BLaER1 (cell line): Measurements from ENCODE around the gene NGRN.
A peak's percentile ranks its signal among the peaks of the same experiment; 100 is the strongest.

Experiments used
- H3K27ac ChIP-seq: shearing (Covaris generic); formaldehyde crosslinking; 2 replicates; pipeline ENCODE4 v1.8.1; 2022
- H3K27me3 ChIP-seq: shearing (Covaris generic); formaldehyde crosslinking; 2 replicates; pipeline ENCODE4 v1.8.1; 2022
- H3K36me3 ChIP-seq: shearing (Covaris generic); formaldehyde crosslinking; 2 replicates; pipeline ENCODE4 v1.8.1; 2022
- H3K4me1 ChIP-seq: shearing (Covaris generic); formaldehyde crosslinking; 2 replicates; pipeline ENCODE4 v1.8.1; 2022
- H3K4me2 ChIP-seq: shearing (Covaris generic); formaldehyde crosslinking; 2 replicates; pipeline ENCODE4 v1.8.1; 2022
- H3K4me3 ChIP-seq: shearing (Covaris generic); formaldehyde crosslinking; 2 replicates; pipeline ENCODE4 v1.8.1; 2022
- H3K9ac ChIP-seq: shearing (Covaris generic); formaldehyde crosslinking; 2 replicates; pipeline ENCODE4 v1.8.1; 2022
- H3K9me3 ChIP-seq: shearing (Covaris generic); formaldehyde crosslinking; 2 replicates; pipeline ENCODE4 v1.8.1; 2022
- H4K20me1 ChIP-seq: shearing (Covaris generic); formaldehyde crosslinking; 2 replicates; pipeline ENCODE4 v1.8.1; 2022
- Cebpa-rat ChIP-seq: shearing (Covaris generic); IDR thresholded peaks from 2 replicates; pipeline ENCODE4 v1.8.1; 2022

Gene NGRN

DNA sequence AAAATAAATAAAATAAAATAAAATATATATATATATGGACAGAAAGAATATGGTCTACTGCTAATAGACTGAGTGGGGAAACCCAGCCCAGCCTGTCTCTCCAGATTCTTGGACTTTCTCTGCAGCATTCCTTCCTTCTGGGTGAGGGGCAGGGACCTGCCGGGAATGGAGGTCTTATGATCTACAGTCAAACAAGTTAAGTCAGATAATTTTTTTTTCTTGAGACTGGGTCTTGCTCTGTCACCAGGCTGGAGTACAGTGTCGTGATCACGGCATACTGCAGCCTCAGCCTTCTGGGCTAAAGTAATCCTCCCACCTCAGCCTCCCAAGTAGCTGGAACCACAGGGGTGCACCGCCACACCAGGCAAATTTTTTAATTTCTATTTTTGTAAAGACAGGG, 53.1 kb downstream of the NGRN start:
- Histone ChIP-seq H3K9ac (no peak overlapping the region), H3K27me3 (no peaks in the 10 kb centered on the region), H3K4me3 (no peak overlapping the region), H3K9me3 (no peaks in the 10 kb centered on the region), H3K4me1 (peaks cover 11% of the 10 kb centered on the region; the same call in 1 of the 2 replicates), H3K4me2 (no peak overlapping the region), H3K27ac (no peak overlapping the region), H3K36me3 (no peaks in the 10 kb centered on the region), H4K20me1 (no peaks in the 10 kb centered on the region)
- no peak for TF ChIP-seq Cebpa-rat

DNA sequence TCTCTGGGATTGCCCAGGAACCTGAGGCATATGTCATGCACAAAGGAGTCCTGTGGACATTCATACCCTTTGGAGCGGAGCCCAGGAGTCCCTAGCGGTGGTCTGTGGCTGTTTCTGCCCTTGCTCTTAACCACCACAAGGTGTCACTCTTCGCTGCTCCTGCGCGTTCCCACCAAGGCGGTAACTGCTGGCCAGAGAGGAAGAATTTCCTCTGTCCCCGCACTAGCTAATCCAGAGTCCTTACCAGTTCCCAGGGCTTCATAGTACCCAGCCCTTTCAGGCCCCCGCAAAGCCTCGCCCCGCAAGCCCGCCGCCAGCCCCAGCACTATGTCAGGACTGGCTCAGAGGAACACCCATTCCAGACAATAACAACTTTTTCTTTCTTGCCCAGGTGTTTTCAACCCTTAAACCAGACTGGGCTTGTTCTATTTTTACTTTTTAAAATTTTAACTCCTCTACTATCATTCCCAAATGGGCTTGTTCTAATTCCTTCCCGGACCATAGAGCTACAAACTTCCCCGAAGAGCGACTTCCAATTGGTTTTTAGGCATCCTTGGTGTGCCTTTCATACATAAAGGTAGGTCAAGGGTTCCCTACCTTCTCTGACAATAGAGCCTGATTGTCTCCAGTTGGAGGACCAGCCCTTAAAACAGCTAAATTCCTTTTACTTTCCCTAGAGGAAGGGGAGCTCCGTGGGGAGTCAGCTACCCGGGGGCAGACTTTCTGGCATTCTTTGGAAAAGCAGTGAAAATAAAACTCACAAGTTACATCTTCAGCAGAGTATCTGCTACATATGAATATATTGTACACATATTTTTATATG, 54.8 kb downstream of the NGRN start:
- TF ChIP-seq Cebpa-rat, result no peak

DNA sequence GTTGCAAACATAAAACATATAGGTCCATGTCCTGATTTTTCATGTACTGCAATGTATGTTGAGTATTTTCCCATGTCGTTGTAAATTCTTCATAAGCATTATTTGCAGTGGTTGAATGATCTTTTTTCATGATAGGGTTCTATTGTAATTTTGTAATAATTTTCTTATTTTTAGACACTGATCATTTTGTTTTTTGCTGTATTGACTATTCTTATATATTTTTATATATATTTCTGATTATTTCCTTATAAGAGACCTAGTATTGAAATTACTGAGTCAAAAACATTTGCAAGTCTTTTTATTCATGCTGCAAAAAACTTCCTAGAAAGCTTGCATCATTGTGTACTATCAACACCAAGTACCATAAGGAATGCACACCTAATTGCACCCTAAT, 55.4 kb downstream of the NGRN start:
- TF ChIP-seq Cebpa-rat, result no peak
- H3K36me3 ChIP-seq, result no peaks in the 10 kb centered on the region
- H3K4me2 ChIP-seq, result no peak overlapping the region
- no peak overlapping the region for H3K4me3 ChIP-seq
- H3K27me3 ChIP-seq, result no peaks in the 10 kb centered on the region
- no peaks in the 10 kb centered on the region for H4K20me1 ChIP-seq
- no peak overlapping the region for H3K9ac ChIP-seq
- peaks cover 11% of the 10 kb centered on the region; the same call in 1 of the 2 replicates for H3K4me1 ChIP-seq
- no peak overlapping the region for H3K27ac ChIP-seq
- no peaks in the 10 kb centered on the region for H3K9me3 ChIP-seq

More for the DNA sequence above, 54.8 kb downstream of the NGRN start:
- peaks cover 11% of the 10 kb centered on the region; the same call in 1 of the 2 replicates for H3K4me1 ChIP-seq
- no peak overlapping the region for H3K9ac ChIP-seq
- peak overlapping the region; percentile 62 for H3K4me2 ChIP-seq
- no peaks in the 10 kb centered on the region for H4K20me1 ChIP-seq
- H3K36me3 ChIP-seq, result no peaks in the 10 kb centered on the region
- no peaks in the 10 kb centered on the region for H3K9me3 ChIP-seq
- H3K27ac ChIP-seq, result no peak overlapping the region
- H3K4me3 ChIP-seq, result no peak overlapping the region
- no peaks in the 10 kb centered on the region for H3K27me3 ChIP-seq
